H1 (cell line): ENCODE measurements around the gene HACD2. TPM values are rescaled to one million over a fixed set of nuclear protein-coding genes. Genes with fewer than 3 reads are reported as not detected.
"Not testable (repeated sequence)": the region's sequence is repeated elsewhere in the genome, so short reads cannot be mapped to it uniquely, and the experiment has no call there.

Experiments used
- CTCF ChIA-PET: fragments of 300-600 bp; sonication (Branson Sonifier 250); formaldehyde crosslinking; loops from one replicate; lab custom pipeline; 2021; ENCODE audit not compliant: partially characterized antibody; lab: Charles Lee
- POLR2A ChIA-PET: fragments of 300-600 bp; sonication (Branson Sonifier 250); formaldehyde crosslinking; loops from one replicate; lab custom pipeline; 2021; ENCODE audit warnings: inconsistent platforms; ENCODE audit not compliant: partially characterized antibody; lab: Charles Lee
- DNase-seq, 2 experiments: peaks; one replicate each; pipeline versions ENCODE4 v3.0.0 to v3.0.0-alpha.2; 2010 to 2022; ENCODE audit warnings: low spot score in 2 of 2, low read depth in 1 of 2, mixed read lengths in 1 of 2
- FAIRE-seq: peaks from 2 replicates; lab custom pipeline; 2011; peaks lifted over from hg19 to GRCh38; lab: Jason Lieb, UNC
- H2AFZ ChIP-seq: 2 replicates; pipeline ENCODE4 v1.8.1; 2012; ENCODE audit warnings: low read length, inconsistent platforms
- H2AK5ac ChIP-seq: 2 replicates; pipeline ENCODE4 v1.6.1; 2013; ENCODE audit warnings: low read depth, low read length
- H2BK120ac ChIP-seq: replicated peaks from 2 replicates; pipeline ENCODE3; 2013; ENCODE audit warnings: low read depth, low read length, inconsistent platforms
- H2BK12ac ChIP-seq: 2 replicates; pipeline ENCODE4 v1.6.1; 2013; ENCODE audit warnings: low read depth, low read length
- H2BK15ac ChIP-seq: 2 replicates; pipeline ENCODE4 v1.6.1; 2013; ENCODE audit warnings: low read length
- H2BK20ac ChIP-seq: 2 replicates; pipeline ENCODE4 v1.6.1; 2013; ENCODE audit warnings: low read length
- H2BK5ac ChIP-seq: 2 replicates; pipeline ENCODE4 v1.6.1; 2013; ENCODE audit warnings: low read depth, low read length
- H3K14ac ChIP-seq: 2 replicates; pipeline ENCODE4 v1.6.1; 2013; ENCODE audit warnings: inconsistent platforms; ENCODE audit not compliant: insufficient read length
- H3K18ac ChIP-seq: 2 replicates; pipeline ENCODE4 v1.6.1; 2013; ENCODE audit warnings: low read length; ENCODE audit errors: extremely low read depth
- H3K23ac ChIP-seq: 2 replicates; pipeline ENCODE4 v1.6.1; 2013; ENCODE audit warnings: inconsistent platforms; ENCODE audit not compliant: insufficient read length
- H3K23me2 ChIP-seq: 2 replicates; pipeline ENCODE4 v1.6.1; 2013; ENCODE audit warnings: low read depth, low read length
- H3K27ac ChIP-seq: 2 replicates; pipeline ENCODE4 v1.6.1; 2011; ENCODE audit warnings: low read depth, low read length, inconsistent platforms
- H3K27me3 ChIP-seq, 4 experiments: replicated peaks in 1 of 4; 1 replicate in 1 of 4; 2 replicates in 3 of 4; pipeline versions ENCODE4 v1.6.1 to v1.8.1; 2011 to 2013; ENCODE audit warnings: low read length in 3 of 4, mild to moderate bottlenecking in 3 of 4, inconsistent platforms in 2 of 4, mixed read lengths in 2 of 4, moderate library complexity in 1 of 4; ENCODE audit not compliant: control insufficient read depth in 3 of 4, insufficient read depth in 3 of 4; ENCODE audit errors: extremely low read depth in 1 of 4
- H3K36me3 ChIP-seq, 4 experiments: 2 replicates each; pipeline versions ENCODE4 v1.6.1 to v1.8.1; 2011 to 2013; ENCODE audit warnings: mild to moderate bottlenecking in 4 of 4, low read length in 3 of 4, moderate library complexity in 2 of 4, control low read depth in 1 of 4, inconsistent platforms in 1 of 4; ENCODE audit not compliant: insufficient read depth in 4 of 4, control insufficient read depth in 2 of 4
- H3K4ac ChIP-seq: replicated peaks from 2 replicates; pipeline ENCODE3; 2013; ENCODE audit warnings: low read length, low read depth, mixed read lengths, inconsistent platforms; ENCODE audit not compliant: insufficient read length
- H3K4me1 ChIP-seq, 4 experiments: replicated peaks in 1 of 4; 1 replicate in 1 of 4; 2 replicates in 3 of 4; pipeline versions ENCODE4 v1.6.1 to v1.8.1; 2011 to 2013; ENCODE audit warnings: low read length in 3 of 4, inconsistent platforms in 2 of 4, mixed read lengths in 1 of 4; ENCODE audit not compliant: insufficient read depth in 4 of 4, control insufficient read depth in 3 of 4
- H3K4me2 ChIP-seq, 2 experiments: 2 replicates each; pipeline versions ENCODE4 v1.6.1 to v1.8.1; 2011 to 2013; ENCODE audit warnings: low read depth in 2 of 2, low read length in 2 of 2, control low read depth in 1 of 2, inconsistent platforms in 1 of 2, mild to moderate bottlenecking in 1 of 2; ENCODE audit not compliant: insufficient read depth in 1 of 2
- H3K4me3 ChIP-seq, 4 experiments: fragments of 200-600, 300-600 bp in 1 of 4; sonication (generic), shearing (Covaris generic), sonication (Bioruptor Twin) in 1 of 4; 2 replicates each; pipeline versions ENCODE4 v1.5.1 to v1.8.1; 2011 to 2016; ENCODE audit warnings: low read length in 4 of 4, low read depth in 3 of 4, control low read depth in 2 of 4, inconsistent platforms in 2 of 4, mild to moderate bottlenecking in 2 of 4, mixed read lengths in 1 of 4, moderate library complexity in 1 of 4; ENCODE audit not compliant: insufficient read depth in 2 of 4; ENCODE audit errors: extremely low read depth in 1 of 4
- H3K56ac ChIP-seq: replicated peaks from 2 replicates; pipeline ENCODE3; 2013; ENCODE audit warnings: low read depth, mild to moderate bottlenecking, mixed read lengths, low read length, inconsistent platforms; ENCODE audit not compliant: insufficient read length
- H3K79me1 ChIP-seq: 2 replicates; pipeline ENCODE4 v1.6.1; 2013; ENCODE audit warnings: low read depth, low read length, control low read depth
- H3K79me2 ChIP-seq, 2 experiments: 2 replicates each; pipeline versions ENCODE4 v1.6.1 to v1.8.1; 2012 to 2013; ENCODE audit warnings: low read length in 2 of 2, mild to moderate bottlenecking in 2 of 2, inconsistent platforms in 1 of 2; ENCODE audit not compliant: insufficient read depth in 2 of 2, control insufficient read depth in 1 of 2
- H3K9ac ChIP-seq, 4 experiments: replicated peaks in 1 of 4; 1 replicate in 1 of 4; 2 replicates in 3 of 4; pipeline versions ENCODE4 v1.6.1 to v1.8.1; 2011 to 2013; ENCODE audit warnings: low read depth in 3 of 4, low read length in 3 of 4, control low read depth in 2 of 4, mild to moderate bottlenecking in 2 of 4, moderate library complexity in 2 of 4, inconsistent platforms in 1 of 4; ENCODE audit errors: extremely low read depth in 1 of 4
- H3K9me3 ChIP-seq, 2 experiments: 2 replicates each; pipeline versions ENCODE4 v1.6.1 to v1.8.1; 2012 to 2013; ENCODE audit warnings: mild to moderate bottlenecking in 2 of 2, moderate library complexity in 2 of 2, control low read depth in 1 of 2, inconsistent platforms in 1 of 2, low read depth in 1 of 2, low read length in 1 of 2, mixed read lengths in 1 of 2; ENCODE audit not compliant: insufficient read depth in 2 of 2
- H4K20me1 ChIP-seq, 2 experiments: replicated peaks in 1 of 2; 2 replicates each; pipeline versions ENCODE3 to v1.8.1; 2011 to 2013; ENCODE audit warnings: inconsistent platforms in 2 of 2, low read length in 2 of 2, mild to moderate bottlenecking in 1 of 2; ENCODE audit not compliant: insufficient read depth in 2 of 2, control insufficient read depth in 1 of 2
- H4K5ac ChIP-seq: 2 replicates; pipeline ENCODE4 v1.6.1; 2013; ENCODE audit warnings: low read length, low read depth, mixed read lengths, inconsistent platforms; ENCODE audit not compliant: insufficient read length
- H4K8ac ChIP-seq: 2 replicates; pipeline ENCODE4 v1.8.0; 2013; ENCODE audit warnings: mild to moderate bottlenecking, moderate library complexity, low read length, inconsistent platforms; ENCODE audit not compliant: insufficient read depth; ENCODE audit errors: extremely low read depth
- H4K91ac ChIP-seq: replicated peaks from 2 replicates; pipeline ENCODE3; 2013; ENCODE audit warnings: low read length, mixed read lengths, inconsistent platforms; ENCODE audit not compliant: insufficient read length
- WGBS, 2 experiments: shearing (Covaris generic) in 1 of 2; methylation state at CpG; one replicate each; pipeline versions ENCODE4 v1.1.6 to v1.1.7; 2013 to 2015; ENCODE audit warnings: low lambda C conversion rate in 2 of 2, mixed read lengths in 2 of 2, inconsistent platforms in 1 of 2, low coverage in 1 of 2, missing lambda C conversion rate in 1 of 2; ENCODE audit not compliant: insufficient replicate concordance in 2 of 2, insufficient coverage in 1 of 2, insufficient read length in 1 of 2; ENCODE audit errors: extremely low coverage in 1 of 2, missing lambda C conversion rate in 1 of 2; 5-methylcytosine and 5-hydroxymethylcytosine counted together
- polyA plus RNA-seq, 7 experiments: library from polyadenylated mRNA; depleted of rRNA in 3 of 7; stranded (reverse) in 5 of 7; unstranded in 2 of 7; fragments of >200 nt in 5 of 7; fragments of 200-250 nt in 2 of 7; gene quantifications; 1 replicate in 5 of 7; 2 replicates in 1 of 7; 4 replicates in 1 of 7; pipeline versions ENCODE4 v1.2.1 to v1.2.3, GENCODE V29; 2011 to 2013; ENCODE audit warnings: missing spikeins in 2 of 7, mixed read lengths in 2 of 7
- total RNA-seq: library from RNA; stranded (reverse); fragmentation: NEBNext Ultra II Directional; extraction: Animal tissue kit (Norgen Biotek cat#: 25700); gene quantifications from 2 replicates; pipeline ENCODE4 v1.2.1, GENCODE V29; 2021

HACD2 gene
- total and polyA plus RNA-seq, 2 of the 8 experiments (the other 6 are each of a cell fraction or from before 2014, with no cell fraction given): 24.9 to 31.2 TPM

DNA sequence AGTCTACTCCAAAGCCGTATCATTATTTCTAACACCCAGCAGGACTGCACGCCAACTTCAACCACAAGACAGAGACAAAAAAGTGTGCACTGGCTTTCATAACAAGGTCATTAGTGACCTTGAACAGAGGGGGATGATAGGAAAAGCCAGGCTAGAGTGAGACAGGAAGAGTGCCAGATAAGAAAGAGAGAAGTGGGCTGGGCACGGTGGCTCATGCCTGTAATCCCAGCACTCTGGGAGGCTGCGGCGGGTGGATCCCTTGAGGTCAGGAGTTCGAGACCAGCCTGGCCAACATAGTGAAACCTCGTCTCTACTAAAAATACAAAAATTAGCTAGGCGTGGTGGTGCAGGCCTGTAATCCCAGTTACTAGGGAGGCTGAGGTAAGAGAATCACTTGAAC is 97.8 kb downstream of the HACD2 start:
- H3K23me2 ChIP-seq, H2BK5ac ChIP-seq, H3K23ac ChIP-seq, H3K56ac ChIP-seq, H2AK5ac ChIP-seq, DNase-seq, FAIRE-seq, H2BK15ac ChIP-seq, H3K27me3 ChIP-seq, H2AFZ ChIP-seq, H4K5ac ChIP-seq, H3K14ac ChIP-seq, H3K4me1 ChIP-seq, H3K9me3 ChIP-seq, H3K18ac ChIP-seq, H3K4me2 ChIP-seq, H3K4me3 ChIP-seq, H3K36me3 ChIP-seq, H2BK20ac ChIP-seq, H4K20me1 ChIP-seq, H2BK12ac ChIP-seq, H3K79me1 ChIP-seq, H4K91ac ChIP-seq, H2BK120ac ChIP-seq, H4K8ac ChIP-seq, H3K27ac ChIP-seq, H3K4ac ChIP-seq, H3K9ac ChIP-seq, H3K79me2 ChIP-seq: not testable (repeated sequence)
- CTCF ChIA-PET: interaction anchor here (0.7 to 4.7 kb wide), 9 partner anchors 9 to 517 kb away, joined by 3 to 35 read pairs (median 3); no protein-coding TSS in a partner anchor
- WGBS, 2 experiments: 86% methylated on average over 8 of the region's 8 CpGs; no CpG with 5 or more reads in 1 of the 2 experiments
- POLR2A ChIA-PET: interaction anchor here (1.5 kb wide), 1 partner anchor 11 kb away, joined by 3 read pairs; no protein-coding TSS in a partner anchor
